ENCODE measurements around the gene GNG4. TPM values are rescaled to one million over a fixed set of nuclear protein-coding genes. Genes with fewer than 3 reads are reported as not detected.
A peak's percentile ranks its signal among the peaks of the same experiment; 100 is the strongest.
"Not testable (repeated sequence)": the region's sequence is repeated elsewhere in the genome, so short reads cannot be mapped to it uniquely, and the experiment has no call there.

GNG4 gene
- total RNA-seq, 1 donor from 2014 or later, result 3.8 TPM

DNA sequence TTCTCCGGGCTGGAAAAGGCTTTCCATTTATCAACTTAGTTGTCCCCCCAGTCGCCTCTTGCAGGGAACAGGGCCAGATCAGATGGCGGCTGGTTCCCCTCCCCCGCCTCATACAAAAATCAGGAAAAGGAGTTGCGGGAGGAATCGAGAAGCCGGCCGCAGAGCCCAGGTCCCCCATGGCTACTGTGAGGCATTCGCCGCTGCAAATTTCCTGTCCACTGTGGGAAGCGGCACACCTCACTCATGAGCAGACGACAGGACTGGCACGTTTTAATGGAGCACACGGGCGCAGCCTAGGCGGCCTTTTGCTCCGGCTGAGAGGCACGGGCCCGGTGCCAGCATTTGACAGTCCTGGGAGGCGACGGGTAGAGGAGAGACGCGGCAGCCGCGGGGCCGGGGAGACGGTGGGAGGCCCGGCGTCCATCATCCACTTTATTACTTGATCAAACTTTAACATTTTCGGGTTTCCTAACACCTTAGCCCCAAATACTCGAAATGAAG, 1.1 kb downstream of the GNG4 start:
- Mint-ChIP-seq H3K4me3 (ENCODE audit: unreplicated experiment) (peak overlapping the region; percentile 87), H3K4me1 (ENCODE audit: low read depth, unreplicated experiment) (peaks cover 5% of the 10 kb centered on the region), H3K36me3 (ENCODE audit: low read depth, unreplicated experiment) (no peaks in the 10 kb centered on the region), H3K27ac (ENCODE audit: unreplicated experiment) (peak overlapping the region; percentile 75), H3K9me3 (ENCODE audit: unreplicated experiment) (peaks cover 7% of the 10 kb centered on the region), H3K27me3 (ENCODE audit: low read depth, unreplicated experiment) (peaks cover 46% of the 10 kb centered on the region)
- no peak overlapping the region for H3K27ac ChIP-seq (ENCODE audit: low read depth, low read length)
- H3K4me3 ChIP-seq (ENCODE audit: insufficient read depth, low read depth, low read length), result peak overlapping the region; percentile 47
- no peaks in the 10 kb centered on the region for H3K36me3 ChIP-seq (ENCODE audit: insufficient read depth, low read length)
- peaks cover 4% of the 10 kb centered on the region for H3K9me3 ChIP-seq (ENCODE audit: insufficient read depth, low read depth, low read length)
- no peak for TF ChIP-seq EZH2 (IDR thresholded peaks at IDR 0.05; ENCODE audit: insufficient read depth, low read length)
- TF ChIP-seq, protein P1, sequence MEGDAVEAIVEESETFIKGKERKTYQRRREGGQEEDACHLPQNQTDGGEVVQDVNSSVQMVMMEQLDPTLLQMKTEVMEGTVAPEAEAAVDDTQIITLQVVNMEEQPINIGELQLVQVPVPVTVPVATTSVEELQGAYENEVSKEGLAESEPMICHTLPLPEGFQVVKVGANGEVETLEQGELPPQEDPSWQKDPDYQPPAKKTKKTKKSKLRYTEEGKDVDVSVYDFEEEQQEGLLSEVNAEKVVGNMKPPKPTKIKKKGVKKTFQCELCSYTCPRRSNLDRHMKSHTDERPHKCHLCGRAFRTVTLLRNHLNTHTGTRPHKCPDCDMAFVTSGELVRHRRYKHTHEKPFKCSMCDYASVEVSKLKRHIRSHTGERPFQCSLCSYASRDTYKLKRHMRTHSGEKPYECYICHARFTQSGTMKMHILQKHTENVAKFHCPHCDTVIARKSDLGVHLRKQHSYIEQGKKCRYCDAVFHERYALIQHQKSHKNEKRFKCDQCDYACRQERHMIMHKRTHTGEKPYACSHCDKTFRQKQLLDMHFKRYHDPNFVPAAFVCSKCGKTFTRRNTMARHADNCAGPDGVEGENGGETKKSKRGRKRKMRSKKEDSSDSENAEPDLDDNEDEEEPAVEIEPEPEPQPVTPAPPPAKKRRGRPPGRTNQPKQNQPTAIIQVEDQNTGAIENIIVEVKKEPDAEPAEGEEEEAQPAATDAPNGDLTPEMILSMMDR (IDR thresholded peaks at IDR 0.05; ENCODE audit: insufficient read depth, low read depth, low read length), result no peak
- FAIRE-seq (no peak), DNase-seq (ENCODE audit: low read depth) (no peak)
- H3K4me2 ChIP-seq (ENCODE audit: low read length), result peak overlapping the region; percentile 74
- peak overlapping the region; percentile 29 for H2AFZ ChIP-seq (ENCODE audit: low read depth, low read length)
- H3K4me1 ChIP-seq (ENCODE audit: insufficient read depth, low read length), result peaks cover 11% of the 10 kb centered on the region
- H3K27me3 ChIP-seq (ENCODE audit: insufficient read depth, low read length), result peaks cover 38% of the 10 kb centered on the region
- H3K79me2 ChIP-seq (ENCODE audit: insufficient read depth, low read length), result no peaks in the 10 kb centered on the region
- H4K20me1 ChIP-seq (ENCODE audit: insufficient read depth, low read length), result no peaks in the 10 kb centered on the region
- no peak overlapping the region for H3K9ac ChIP-seq (ENCODE audit: low read length)

DNA sequence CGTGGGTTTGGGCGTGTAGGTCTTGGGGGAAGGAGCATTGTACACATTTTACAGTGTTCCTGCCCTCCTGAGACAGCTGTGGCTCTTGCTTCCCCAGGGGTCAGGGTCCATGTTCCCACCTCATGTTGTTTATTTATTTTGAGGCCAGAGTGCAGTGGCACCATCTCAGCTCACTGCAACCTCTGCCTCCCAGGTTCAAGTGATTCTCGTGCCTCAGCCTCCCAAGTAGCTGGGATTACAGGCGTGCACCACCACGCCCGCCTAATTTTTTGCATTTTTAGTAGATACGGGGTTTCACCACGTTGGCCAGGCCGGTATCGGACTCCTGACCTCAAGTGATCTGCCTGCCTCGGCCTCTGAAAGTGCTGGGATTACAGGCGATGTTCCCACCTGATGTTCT, 2.0 kb downstream of the GNG4 start:
- peaks cover 14% of the 10 kb centered on the region for H3K4me1 ChIP-seq (ENCODE audit: insufficient read depth, low read length)
- Mint-ChIP-seq H3K27me3 (ENCODE audit: low read depth, unreplicated experiment) (peaks cover 42% of the 10 kb centered on the region), H3K4me1 (ENCODE audit: low read depth, unreplicated experiment) (peaks cover 13% of the 10 kb centered on the region)

DNA sequence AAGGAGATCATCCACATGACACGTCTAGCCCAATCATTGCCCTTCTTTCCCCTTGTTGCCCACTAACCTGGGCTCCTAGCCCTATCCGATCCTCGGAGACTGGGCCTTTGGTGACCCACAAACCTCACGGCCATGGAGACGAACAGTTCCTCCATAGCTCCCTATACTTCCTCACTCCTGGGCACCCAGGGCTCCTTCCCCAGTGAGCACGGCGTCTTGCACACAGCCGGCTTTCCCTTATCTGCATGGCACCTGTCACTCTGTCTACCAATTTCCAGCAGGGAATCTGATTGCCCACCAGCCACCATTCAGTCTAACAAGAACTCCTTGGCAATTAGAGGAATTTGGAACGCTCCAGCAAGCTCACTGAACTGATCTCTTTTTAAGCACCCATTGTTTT, 3.1 kb downstream of the GNG4 start:
- no peak overlapping the region for H3K9ac ChIP-seq (ENCODE audit: low read length)
- no peak for FAIRE-seq
- TF ChIP-seq EZH2 (IDR thresholded peaks at IDR 0.05; ENCODE audit: insufficient read depth, low read length), result no peak
- TF ChIP-seq, protein P1 (IDR thresholded peaks at IDR 0.05; ENCODE audit: insufficient read depth, low read depth, low read length), result no peak
- H3K4me1 ChIP-seq (ENCODE audit: insufficient read depth, low read length), result peaks cover 20% of the 10 kb centered on the region
- Mint-ChIP-seq H3K36me3 (ENCODE audit: low read depth, unreplicated experiment) (peaks cover 2% of the 10 kb centered on the region), H3K27ac (ENCODE audit: unreplicated experiment) (no peak overlapping the region), H3K9me3 (ENCODE audit: unreplicated experiment) (peaks cover 7% of the 10 kb centered on the region), H3K27me3 (ENCODE audit: low read depth, unreplicated experiment) (peaks cover 40% of the 10 kb centered on the region), H3K4me1 (ENCODE audit: low read depth, unreplicated experiment) (peaks cover 20% of the 10 kb centered on the region), H3K4me3 (ENCODE audit: unreplicated experiment) (no peak overlapping the region)
- peaks cover 4% of the 10 kb centered on the region for H3K9me3 ChIP-seq (ENCODE audit: insufficient read depth, low read depth, low read length)
- H3K79me2 ChIP-seq (ENCODE audit: insufficient read depth, low read length), result no peaks in the 10 kb centered on the region
- peaks cover 35% of the 10 kb centered on the region for H3K27me3 ChIP-seq (ENCODE audit: insufficient read depth, low read length)
- no peak overlapping the region for H3K4me2 ChIP-seq (ENCODE audit: low read length)
- DNase-seq (ENCODE audit: low read depth), result no peak
- H3K36me3 ChIP-seq (ENCODE audit: insufficient read depth, low read length), result no peaks in the 10 kb centered on the region
- no peak overlapping the region for H2AFZ ChIP-seq (ENCODE audit: low read depth, low read length)
- no peak overlapping the region for H3K4me3 ChIP-seq (ENCODE audit: insufficient read depth, low read depth, low read length)
- no peak overlapping the region for H3K27ac ChIP-seq (ENCODE audit: low read depth, low read length)
- H4K20me1 ChIP-seq (ENCODE audit: insufficient read depth, low read length), result no peaks in the 10 kb centered on the region

More for the DNA sequence above, 2.0 kb downstream of the GNG4 start:
- H3K36me3 ChIP-seq (ENCODE audit: insufficient read depth, low read length); H3K27ac ChIP-seq (ENCODE audit: low read depth, low read length); H3K36me3 Mint-ChIP-seq (ENCODE audit: low read depth, unreplicated experiment); H2AFZ ChIP-seq (ENCODE audit: low read depth, low read length); H3K4me3 ChIP-seq (ENCODE audit: insufficient read depth, low read depth, low read length); DNase-seq (ENCODE audit: low read depth); H4K20me1 ChIP-seq (ENCODE audit: insufficient read depth, low read length); H3K79me2 ChIP-seq (ENCODE audit: insufficient read depth, low read length); H3K27ac Mint-ChIP-seq (ENCODE audit: unreplicated experiment); H3K9ac ChIP-seq (ENCODE audit: low read length); H3K4me3 Mint-ChIP-seq (ENCODE audit: unreplicated experiment); H3K9me3 Mint-ChIP-seq (ENCODE audit: unreplicated experiment); H3K9me3 ChIP-seq (ENCODE audit: insufficient read depth, low read depth, low read length); FAIRE-seq; H3K4me2 ChIP-seq (ENCODE audit: low read length): not testable (repeated sequence)
- H3K27me3 ChIP-seq (ENCODE audit: insufficient read depth, low read length), result peaks cover 38% of the 10 kb centered on the region

All from astrocyte (in vitro differentiated cells and primary cell).